Measurements from ENCODE around the gene APOE. TPM values are rescaled to one million over a fixed set of nuclear protein-coding genes. Genes with fewer than 3 reads are reported as not detected.

Gene APOE
- total and polyA plus RNA-seq, 7 experiments from 2014 or later: 0.41 to 7.9 (median 4.0) TPM; not detected in 2

DNA sequence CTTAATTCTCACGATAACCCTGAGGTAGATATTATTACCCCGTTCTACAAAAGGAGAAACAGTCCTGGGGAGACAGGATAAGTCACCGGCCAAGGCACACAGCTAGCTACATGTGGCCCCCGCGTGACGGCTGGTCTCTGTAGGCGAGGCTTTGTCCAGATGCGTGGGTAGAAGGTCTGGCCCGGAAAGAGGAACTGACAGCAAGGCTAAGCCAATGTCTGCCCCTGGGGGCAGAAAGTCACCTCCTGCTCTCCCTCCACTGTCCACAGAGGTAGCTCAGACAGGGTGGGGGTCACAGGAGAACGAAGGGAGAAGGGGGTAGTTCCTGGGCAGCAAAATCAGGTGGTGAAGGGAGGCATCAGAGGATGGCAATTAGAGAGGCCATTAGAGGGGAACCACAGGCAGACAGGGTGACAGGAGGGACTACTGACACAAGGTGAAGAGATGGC is 38.2 kb downstream of the APOE start:
- DNase-seq: no peak
- Histone ChIP-seq H3K4me3 (ENCODE audit: low read length) (no peak overlapping the region), H3K27me3 (ENCODE audit: control insufficient read depth in 2 of 2, insufficient read depth in 2 of 2, low read length in 2 of 2) (no peaks in the 10 kb centered on the region), H3K36me3 (ENCODE audit: control insufficient read depth in 2 of 3, insufficient read depth in 3 of 3, low read length in 3 of 3) (no peaks in the 10 kb centered on the region), H3K4me1 (ENCODE audit: control insufficient read depth in 2 of 2, insufficient read depth in 2 of 2, low read length in 2 of 2) (no peaks in the 10 kb centered on the region), H3K27ac (ENCODE audit: low read depth, low read length) (no peak overlapping the region), H3K9me3 (ENCODE audit: control insufficient read depth in 2 of 3, low read length in 3 of 3) (no peaks in the 10 kb centered on the region)
- Mint-ChIP-seq H3K4me3 (no peak overlapping the region), H3K27me3 (no peaks in the 10 kb centered on the region), H3K4me1 (peaks cover 0 to 2% (median 0%) of the 10 kb centered on the region in 7 donors), H3K36me3 (no peaks in the 10 kb centered on the region), H3K27ac (peak overlapping the region in 1 of 9 donors; percentile 49), H3K9me3 (no peaks in the 10 kb centered on the region)
- peak; percentile 64 for ATAC-seq
- ChIA-PET CTCF (no interaction called here), POLR2A (no interaction called here)
- intact Hi-C loops (cut with micrococcal nuclease): no loop called here

- Mint-ChIP-seq H3K4me1 (peaks cover 0 to 5% (median 4%) of the 10 kb centered on the region in 7 donors), H3K9me3 (no peaks in the 10 kb centered on the region), H3K27me3 (no peaks in the 10 kb centered on the region), H3K4me3 (no peak overlapping the region), H3K27ac (peak overlapping the region in 1 of 9 donors; percentile 14), H3K36me3 (peaks cover 0 to 4% (median 0%) of the 10 kb centered on the region in 5 donors)
- Histone ChIP-seq H3K4me3 (ENCODE audit: low read length) (no peak overlapping the region), H3K4me1 (ENCODE audit: control insufficient read depth in 2 of 2, insufficient read depth in 2 of 2, low read length in 2 of 2) (no peaks in the 10 kb centered on the region), H3K36me3 (ENCODE audit: control insufficient read depth in 2 of 3, insufficient read depth in 3 of 3, low read length in 3 of 3) (peaks cover 0 to 17% (median 0%) of the 10 kb centered on the region in 3 experiments), H3K27me3 (ENCODE audit: control insufficient read depth in 2 of 2, insufficient read depth in 2 of 2, low read length in 2 of 2) (no peaks in the 10 kb centered on the region), H3K27ac (ENCODE audit: low read depth, low read length) (no peak overlapping the region), H3K9me3 (ENCODE audit: control insufficient read depth in 2 of 3, low read length in 3 of 3) (no peaks in the 10 kb centered on the region)
- POLR2A ChIA-PET: no interaction called here
- CTCF ChIA-PET: no interaction called here
- intact Hi-C loops (cut with micrococcal nuclease): no loop called here
- ATAC-seq (no peak), DNase-seq (no peak)
Observed at GRCh38 chr19:44947041-44947581, 41.5 kb downstream of the APOE start.

DNA sequence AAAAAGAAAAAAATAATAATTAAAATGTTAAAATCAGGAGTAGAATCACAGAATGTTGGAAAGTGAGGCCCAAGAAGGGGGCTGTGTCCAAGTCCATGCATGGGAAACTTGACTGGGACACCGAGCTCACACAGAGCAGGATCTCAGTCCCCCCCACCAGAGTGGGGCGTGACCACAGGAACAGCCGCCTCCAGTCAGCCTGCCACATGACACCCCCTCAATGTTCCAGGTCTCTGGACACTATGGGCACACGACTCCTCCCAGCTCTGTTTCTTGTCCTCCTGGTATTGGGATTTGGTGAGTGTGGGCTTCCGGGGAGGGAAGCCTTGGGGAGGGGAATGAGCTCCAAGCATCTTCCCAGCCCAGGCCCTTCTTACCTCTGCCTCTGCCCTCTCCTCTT is 42.6 kb downstream of the APOE start:
- ChIA-PET CTCF (interaction anchor here (0.7 kb wide), 1 partner anchor 111 kb away, joined by 3 read pairs; no protein-coding TSS in a partner anchor), POLR2A (interaction anchor here (0.8 kb wide), 1 partner anchor 12 kb away, joined by 3 read pairs; no protein-coding TSS in a partner anchor)
- ATAC-seq (no peak), DNase-seq (no peak)
- Histone ChIP-seq H3K27ac (ENCODE audit: low read depth, low read length) (no peak overlapping the region), H3K9me3 (ENCODE audit: control insufficient read depth in 2 of 3, low read length in 3 of 3) (no peaks in the 10 kb centered on the region), H3K4me3 (ENCODE audit: low read length) (no peak overlapping the region), H3K27me3 (ENCODE audit: control insufficient read depth in 2 of 2, insufficient read depth in 2 of 2, low read length in 2 of 2) (no peaks in the 10 kb centered on the region), H3K36me3 (ENCODE audit: control insufficient read depth in 2 of 3, insufficient read depth in 3 of 3, low read length in 3 of 3) (peaks cover 0 to 17% (median 0%) of the 10 kb centered on the region in 3 experiments), H3K4me1 (ENCODE audit: control insufficient read depth in 2 of 2, insufficient read depth in 2 of 2, low read length in 2 of 2) (no peaks in the 10 kb centered on the region)
- Mint-ChIP-seq H3K4me1 (peaks cover 0 to 5% (median 4%) of the 10 kb centered on the region in 7 donors), H3K27me3 (no peaks in the 10 kb centered on the region), H3K36me3 (peaks cover 0 to 4% (median 0%) of the 10 kb centered on the region in 5 donors), H3K27ac (no peak overlapping the region), H3K9me3 (no peaks in the 10 kb centered on the region), H3K4me3 (no peak overlapping the region)
- intact Hi-C loops (cut with micrococcal nuclease): no loop called here

DNA sequence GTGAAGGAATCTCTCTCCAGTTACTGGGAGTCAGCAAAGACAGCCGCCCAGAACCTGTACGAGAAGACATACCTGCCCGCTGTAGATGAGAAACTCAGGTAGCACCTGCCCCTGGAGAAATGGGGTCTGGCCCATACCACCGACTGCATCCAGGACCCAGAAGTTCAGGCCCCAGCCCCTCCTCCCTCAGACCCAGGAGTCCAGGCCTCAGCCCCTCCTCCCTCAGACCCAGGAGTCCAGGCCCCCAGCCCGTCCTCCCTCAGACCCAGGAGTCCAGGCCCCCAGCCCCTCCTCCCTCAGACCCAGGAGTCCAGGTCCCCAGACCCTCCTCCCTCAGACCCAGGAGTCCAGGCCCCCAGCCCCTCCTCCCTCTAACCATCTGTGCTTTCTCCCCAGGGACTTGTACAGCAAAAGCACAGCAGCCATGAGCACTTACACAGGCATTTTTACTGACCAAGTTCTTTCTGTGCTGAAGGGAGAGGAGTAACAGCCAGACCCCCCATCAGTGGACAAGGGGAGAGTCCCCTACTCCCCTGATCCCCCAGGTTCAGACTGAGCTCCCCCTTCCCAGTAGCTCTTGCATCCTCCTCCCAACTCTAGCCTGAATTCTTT is 43.3 kb downstream of the APOE start:
- Mint-ChIP-seq H3K27ac (no peak overlapping the region), H3K9me3 (no peaks in the 10 kb centered on the region), H3K4me3 (no peak overlapping the region), H3K36me3 (peaks cover 0 to 4% (median 0%) of the 10 kb centered on the region in 5 donors), H3K27me3 (no peaks in the 10 kb centered on the region), H3K4me1 (peaks cover 0 to 10% (median 7%) of the 10 kb centered on the region in 7 donors)
- Histone ChIP-seq H3K36me3 (ENCODE audit: control insufficient read depth in 2 of 3, insufficient read depth in 3 of 3, low read length in 3 of 3) (peaks cover 0 to 17% (median 0%) of the 10 kb centered on the region in 3 experiments), H3K27ac (ENCODE audit: low read depth, low read length) (no peak overlapping the region), H3K4me3 (ENCODE audit: low read length) (no peak overlapping the region), H3K9me3 (ENCODE audit: control insufficient read depth in 2 of 3, low read length in 3 of 3) (no peaks in the 10 kb centered on the region), H3K4me1 (ENCODE audit: control insufficient read depth in 2 of 2, insufficient read depth in 2 of 2, low read length in 2 of 2) (peaks cover 0 to 2% of the 10 kb centered on the region in 2 donors), H3K27me3 (ENCODE audit: control insufficient read depth in 2 of 2, insufficient read depth in 2 of 2, low read length in 2 of 2) (no peaks in the 10 kb centered on the region)
- no peak for DNase-seq
- no peak for ATAC-seq
- CTCF ChIA-PET: interaction anchor here (0.5 to 0.6 kb wide), 2 partner anchors 19 to 1472 kb away, joined by 4 to 5 read pairs; no protein-coding TSS in a partner anchor
- POLR2A ChIA-PET: no interaction called here
- intact Hi-C loops (cut with micrococcal nuclease): no loop called here

- intact Hi-C loops (cut with micrococcal nuclease): no loop called here
- peaks cover 0 to 4% (median 0%) of the 10 kb centered on the region in 5 donors for H3K36me3 Mint-ChIP-seq
- Histone ChIP-seq H3K9me3 (ENCODE audit: control insufficient read depth in 2 of 3, low read length in 3 of 3) (no peaks in the 10 kb centered on the region), H3K4me3 (ENCODE audit: low read length) (no peak overlapping the region), H3K4me1 (ENCODE audit: control insufficient read depth in 2 of 2, insufficient read depth in 2 of 2, low read length in 2 of 2) (peaks cover 0 to 7% of the 10 kb centered on the region in 2 donors), H3K27ac (ENCODE audit: low read depth, low read length) (no peak overlapping the region), H3K27me3 (ENCODE audit: control insufficient read depth in 2 of 2, insufficient read depth in 2 of 2, low read length in 2 of 2) (no peaks in the 10 kb centered on the region), H3K36me3 (ENCODE audit: control insufficient read depth in 2 of 3, insufficient read depth in 3 of 3, low read length in 3 of 3) (peaks cover 0 to 17% (median 0%) of the 10 kb centered on the region in 3 experiments)
- ChIA-PET POLR2A (no interaction called here), CTCF (interaction anchor here (0.6 kb wide), 1 partner anchor 1473 kb away, joined by 4 read pairs; no protein-coding TSS in a partner anchor)
- DNase-seq (no peak), ATAC-seq (no peak)
- H3K4me3 Mint-ChIP-seq: no peak overlapping the region
- peaks cover 0 to 3% (median 0%) of the 10 kb centered on the region in 11 donors for H3K9me3 Mint-ChIP-seq
- no peak overlapping the region for H3K27ac Mint-ChIP-seq
- H3K27me3 Mint-ChIP-seq: no peaks in the 10 kb centered on the region
- peaks cover 0 to 17% (median 12%) of the 10 kb centered on the region in 7 donors for H3K4me1 Mint-ChIP-seq
Observed at GRCh38 chr19:44949550-44949949, 44.0 kb downstream of the APOE start.

DNA sequence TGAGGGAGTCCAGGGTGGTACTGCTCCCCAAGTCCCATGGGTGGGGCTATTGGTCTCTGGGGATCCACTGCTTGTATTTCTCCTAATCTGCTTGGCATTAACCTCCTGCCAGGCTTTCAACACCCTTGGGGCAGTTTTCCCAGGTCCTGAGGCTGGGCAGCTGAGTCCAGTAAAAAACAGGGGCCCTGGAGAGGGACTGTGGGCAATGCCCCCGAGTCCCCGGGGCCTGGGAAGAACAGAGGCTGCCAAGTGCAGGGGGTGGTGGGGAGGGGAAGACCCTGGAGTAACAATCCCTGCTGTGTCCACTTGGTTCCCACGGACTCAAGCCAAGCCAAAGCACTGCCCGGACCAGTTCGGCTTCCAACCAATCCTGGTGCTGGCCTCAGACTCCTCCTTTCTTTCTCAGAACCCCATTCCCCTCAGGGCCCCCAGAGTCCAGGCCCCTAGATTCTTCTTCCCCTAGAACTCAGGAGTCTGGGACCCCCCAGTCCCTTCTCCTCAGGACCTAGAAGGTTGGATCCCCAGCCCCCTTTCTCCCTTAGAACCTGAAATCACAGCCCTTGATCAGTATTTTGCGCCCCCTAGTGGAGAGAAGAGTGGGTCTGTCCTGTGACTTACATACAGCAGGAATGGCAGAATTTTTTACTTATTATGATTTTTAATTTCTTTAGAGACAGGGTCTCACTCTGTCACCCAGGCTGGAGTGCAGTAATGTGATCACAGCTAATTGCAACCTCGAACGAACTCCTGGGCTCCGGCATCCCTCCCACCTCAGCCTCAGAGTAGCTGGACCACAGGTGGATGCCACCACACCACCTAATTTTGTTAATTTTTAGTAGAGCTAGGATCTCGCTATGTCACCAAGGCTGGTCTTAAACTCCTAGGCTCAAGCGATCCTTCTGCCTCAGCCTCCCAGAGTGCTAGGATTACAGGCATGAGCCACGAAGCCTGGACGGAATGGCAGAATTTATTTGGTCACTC is 45.9 kb downstream of the APOE start:
- Mint-ChIP-seq H3K4me1 (peaks cover 9 to 34% (median 27%) of the 10 kb centered on the region in 7 donors), H3K27me3 (no peaks in the 10 kb centered on the region), H3K36me3 (peaks cover 0 to 6% (median 0%) of the 10 kb centered on the region in 5 donors), H3K9me3 (peaks cover 0 to 8% (median 0%) of the 10 kb centered on the region in 11 donors), H3K4me3 (peak overlapping the region in 1 of 10 donors; percentile 62), H3K27ac (peak overlapping the region in 5 of 9 donors; percentile 0 to 77 (median 42))
- Histone ChIP-seq H3K4me1 (ENCODE audit: control insufficient read depth in 2 of 2, insufficient read depth in 2 of 2, low read length in 2 of 2) (peaks cover 7 to 15% of the 10 kb centered on the region in 2 donors), H3K4me3 (ENCODE audit: low read length) (no peak overlapping the region), H3K27ac (ENCODE audit: low read depth, low read length) (no peak overlapping the region), H3K36me3 (ENCODE audit: control insufficient read depth in 2 of 3, insufficient read depth in 3 of 3, low read length in 3 of 3) (peaks cover 0 to 26% (median 0%) of the 10 kb centered on the region in 3 experiments), H3K27me3 (ENCODE audit: control insufficient read depth in 2 of 2, insufficient read depth in 2 of 2, low read length in 2 of 2) (no peaks in the 10 kb centered on the region), H3K9me3 (ENCODE audit: control insufficient read depth in 2 of 3, low read length in 3 of 3) (no peaks in the 10 kb centered on the region)
- intact Hi-C loops (cut with micrococcal nuclease): loop anchor here (1.0 to 5.0 kb wide), 5 partner anchors 48 to 297 kb away; no protein-coding TSS in a partner anchor
- CTCF ChIA-PET: interaction anchor here (0.6 to 1.6 kb wide), 6 partner anchors 9 to 68 kb away, joined by 3 to 9 read pairs (median 3); no protein-coding TSS in a partner anchor
- no peak for ATAC-seq
- POLR2A ChIA-PET: interaction anchor here (0.6 kb wide), 2 partner anchors 53 to 914 kb away, joined by 3 to 4 read pairs; no protein-coding TSS in a partner anchor
- DNase-seq: peak; percentile 15 to 79 (median 73)

All from naive thymus-derived CD4-positive, alpha-beta T cell (primary cell).